ENCODE measurements around the gene ABHD10.

The ABHD10 gene

GRCh38 chr3:111936191-111936841 is 42.5 kb upstream of the ABHD10 start:
- Histone ChIP-seq H3F3A (ENCODE audit: insufficient read depth) (no peaks in the 10 kb centered on the region), H3K9me2 (replicated peaks; ENCODE audit: insufficient read depth, low read length) (no peaks in the 10 kb centered on the region), H2AFZ (ENCODE audit: low read depth, low read length, severe bottlenecking) (no peak overlapping the region), H3K4me2 (ENCODE audit: low read depth, low read length, poor library complexity, severe bottlenecking) (no peak overlapping the region), H3K9ac (ENCODE audit: low read length) (no peak overlapping the region), H3K9me3 (ENCODE audit: insufficient read depth, low read length) (no peaks in the 10 kb centered on the region), H3K79me2 (ENCODE audit: insufficient read depth, low read length) (no peaks in the 10 kb centered on the region), H3K27ac (ENCODE audit: low read depth, low read length) (no peak overlapping the region), H3K36me3 (ENCODE audit: low read length) (no peaks in the 10 kb centered on the region), H3K4me3 (ENCODE audit: insufficient read depth, low read length, poor library complexity, severe bottlenecking) (no peak overlapping the region), H3K27me3 (ENCODE audit: low read length) (no peaks in the 10 kb centered on the region), H4K20me1 (ENCODE audit: low read depth, low read length) (no peaks in the 10 kb centered on the region)
- TF ChIP-seq CTCF (IDR thresholded peaks at IDR 0.05; ENCODE audit: insufficient read depth, low read length, poor library complexity, severe bottlenecking) = no peak
- no peak for TF ChIP-seq EZH2phosphoT487 (conservative IDR thresholded peaks at IDR 0.05; ENCODE audit: low read length)

GRCh38 chr3:111936967-111937366 is 41.9 kb upstream of the ABHD10 start:
- no peaks in the 10 kb centered on the region for H3K79me2 ChIP-seq (ENCODE audit: insufficient read depth, low read length)
- no peak overlapping the region for H2AFZ ChIP-seq (ENCODE audit: low read depth, low read length, severe bottlenecking)
- H3K4me2 ChIP-seq (ENCODE audit: low read depth, low read length, poor library complexity, severe bottlenecking) = no peak overlapping the region
- H3K4me3 ChIP-seq (ENCODE audit: insufficient read depth, low read length, poor library complexity, severe bottlenecking) = no peak overlapping the region
- no peaks in the 10 kb centered on the region for H3K9me2 ChIP-seq (replicated peaks; ENCODE audit: insufficient read depth, low read length)
- H3K36me3 ChIP-seq (ENCODE audit: low read length) = no peaks in the 10 kb centered on the region
- no peak overlapping the region for H3K9ac ChIP-seq (ENCODE audit: low read length)
- no peaks in the 10 kb centered on the region for H3K9me3 ChIP-seq (ENCODE audit: insufficient read depth, low read length)
- no peaks in the 10 kb centered on the region for H4K20me1 ChIP-seq (ENCODE audit: low read depth, low read length)
- no peak for TF ChIP-seq EZH2phosphoT487 (conservative IDR thresholded peaks at IDR 0.05; ENCODE audit: low read length)
- no peak for TF ChIP-seq CTCF (IDR thresholded peaks at IDR 0.05; ENCODE audit: insufficient read depth, low read length, poor library complexity, severe bottlenecking)
- H3K27ac ChIP-seq (ENCODE audit: low read depth, low read length) = no peak overlapping the region
- H3F3A ChIP-seq (ENCODE audit: insufficient read depth) = no peaks in the 10 kb centered on the region
- H3K27me3 ChIP-seq (ENCODE audit: low read length) = no peaks in the 10 kb centered on the region

GRCh38 chr3:111937871-111938270 is 41.0 kb upstream of the ABHD10 start:
- H3K79me2 ChIP-seq (ENCODE audit: insufficient read depth, low read length) = no peaks in the 10 kb centered on the region
- H3K27me3 ChIP-seq (ENCODE audit: low read length) = no peaks in the 10 kb centered on the region
- H2AFZ ChIP-seq (ENCODE audit: low read depth, low read length, severe bottlenecking) = no peak overlapping the region
- H4K20me1 ChIP-seq (ENCODE audit: low read depth, low read length) = no peaks in the 10 kb centered on the region
- H3K4me3 ChIP-seq (ENCODE audit: insufficient read depth, low read length, poor library complexity, severe bottlenecking) = no peak overlapping the region
- H3K9me2 ChIP-seq (replicated peaks; ENCODE audit: insufficient read depth, low read length) = no peaks in the 10 kb centered on the region
- no peaks in the 10 kb centered on the region for H3K36me3 ChIP-seq (ENCODE audit: low read length)
- no peaks in the 10 kb centered on the region for H3F3A ChIP-seq (ENCODE audit: insufficient read depth)
- TF ChIP-seq EZH2phosphoT487 (conservative IDR thresholded peaks at IDR 0.05; ENCODE audit: low read length) = no peak
- no peak for TF ChIP-seq CTCF (IDR thresholded peaks at IDR 0.05; ENCODE audit: insufficient read depth, low read length, poor library complexity, severe bottlenecking)
- no peak overlapping the region for H3K27ac ChIP-seq (ENCODE audit: low read depth, low read length)
- H3K9me3 ChIP-seq (ENCODE audit: insufficient read depth, low read length) = no peaks in the 10 kb centered on the region
- H3K9ac ChIP-seq (ENCODE audit: low read length) = no peak overlapping the region
- no peak overlapping the region for H3K4me2 ChIP-seq (ENCODE audit: low read depth, low read length, poor library complexity, severe bottlenecking)

All from SU-DHL-6 (cell line).